ENCODE measurements around the gene SND1. TPM values are rescaled to one million over a fixed set of nuclear protein-coding genes. Genes with fewer than 3 reads are reported as not detected.
"Not testable (repeated sequence)": the region's sequence is repeated elsewhere in the genome, so short reads cannot be mapped to it uniquely, and the experiment has no call there.

The SND1 gene
- total RNA-seq, 4 donors from 2014 or later: 84.2 to 98.8 (median 93.4) TPM

GRCh38 chr7:127831318-127832219 is 179.6 kb downstream of the SND1 start:
- Histone ChIP-seq H3K4me3 (no peak overlapping the region), H3K4me1 (peaks cover 0 to 4% (median 0%) of the 10 kb centered on the region in 3 donors), H3K27ac (no peak overlapping the region), H3K36me3 (no peaks in the 10 kb centered on the region), H3K9me3 (no peaks in the 10 kb centered on the region), H3K27me3 (no peaks in the 10 kb centered on the region)
- DNase-seq: no peak
- TF ChIP-seq CTCF (IDR thresholded peaks at IDR 0.05) (no peak), POLR2A (IDR thresholded peaks at IDR 0.05) (no peak)
- 66 to 72% methylated on average over 5 of the region's 5 CpGs for WGBS, 2 donors
- intact Hi-C loops (cut with DNase I): no loop called here

DNA sequence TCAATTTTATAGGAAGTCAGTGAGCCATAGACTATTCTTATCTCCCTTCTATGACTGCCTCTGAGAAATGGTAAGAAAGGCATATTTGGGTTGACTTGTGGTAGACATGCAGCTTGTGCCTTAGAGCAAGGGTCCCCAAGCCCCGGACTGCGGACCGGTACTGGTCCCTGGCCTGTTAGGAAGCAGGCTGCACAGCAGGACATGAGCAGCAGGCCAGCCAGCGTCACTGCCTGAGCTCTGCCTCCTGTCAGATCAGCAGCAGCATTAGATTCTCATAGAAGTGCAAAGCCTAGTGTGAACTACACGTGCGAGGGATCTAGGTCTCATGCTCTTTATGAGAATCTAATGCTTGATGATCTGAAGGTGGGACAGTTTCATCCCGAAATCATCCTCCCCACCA is 180.6 kb downstream of the SND1 start:
- TF ChIP-seq POLR2A (IDR thresholded peaks at IDR 0.05) (no peak), CTCF (IDR thresholded peaks at IDR 0.05) (no peak)
- no peak overlapping the region for H3K4me3 ChIP-seq
- H3K9me3 ChIP-seq: peaks cover 0 to 3% (median 3%) of the 10 kb centered on the region in 3 donors
- H3K36me3 ChIP-seq: no peaks in the 10 kb centered on the region
- no peak for DNase-seq
- intact Hi-C loops (cut with DNase I): no loop called here
- H3K4me1 ChIP-seq: peaks cover 0 to 4% (median 0%) of the 10 kb centered on the region in 3 donors
- no peaks in the 10 kb centered on the region for H3K27me3 ChIP-seq
- no peak overlapping the region for H3K27ac ChIP-seq
- WGBS, 2 donors: 87 to 93% methylated on average over 7 of the region's 7 CpGs

- DNase-seq: no peak
- TF ChIP-seq CTCF (IDR thresholded peaks at IDR 0.05) (no peak), POLR2A (IDR thresholded peaks at IDR 0.05) (no peak)
- intact Hi-C loops (cut with DNase I): no loop called here
- H3K9me3 ChIP-seq: peaks cover 0 to 8% (median 7%) of the 10 kb centered on the region in 3 donors
- H3K4me1 ChIP-seq: peaks cover 0 to 4% (median 0%) of the 10 kb centered on the region in 3 donors
- H3K4me3 ChIP-seq: no peak overlapping the region
- no peaks in the 10 kb centered on the region for H3K36me3 ChIP-seq
- H3K27me3 ChIP-seq: no peaks in the 10 kb centered on the region
- no peak overlapping the region for H3K27ac ChIP-seq
- WGBS, 2 donors: 61 to 87% methylated on average over 1 of the region's 1 CpG
Observed at GRCh38 chr7:127833641-127834040, 181.6 kb downstream of the SND1 start.

DNA sequence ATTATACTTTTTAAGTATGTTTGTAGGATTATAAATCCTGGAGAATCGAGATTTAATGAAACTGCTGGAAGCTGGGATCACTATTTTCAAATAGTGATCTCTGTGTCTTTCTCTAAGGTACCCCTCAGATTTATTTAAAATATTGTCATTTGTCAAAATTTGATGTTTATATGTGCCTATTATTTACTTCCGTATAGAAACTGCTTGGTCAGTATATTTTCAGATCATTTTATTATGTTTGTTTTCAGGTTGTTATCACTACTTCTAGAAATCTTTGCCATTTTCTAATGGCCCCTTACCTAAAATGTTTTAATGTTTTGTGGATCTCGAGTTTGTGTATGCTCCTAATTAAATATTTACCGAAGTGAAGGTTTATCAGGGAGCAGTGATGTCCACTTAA is 183.7 kb downstream of the SND1 start:
- Histone ChIP-seq H3K4me3 (no peak overlapping the region), H3K36me3 (no peaks in the 10 kb centered on the region), H3K4me1 (peaks cover 0 to 4% (median 0%) of the 10 kb centered on the region in 3 donors), H3K27me3 (no peaks in the 10 kb centered on the region), H3K9me3 (peaks cover 0 to 8% (median 7%) of the 10 kb centered on the region in 3 donors), H3K27ac (no peak overlapping the region)
- intact Hi-C loops (cut with DNase I): no loop called here
- WGBS, 2 donors: 94 to 97% methylated on average over 4 of the region's 4 CpGs
- TF ChIP-seq CTCF (IDR thresholded peaks at IDR 0.05): no peak
- no peak for TF ChIP-seq POLR2A (IDR thresholded peaks at IDR 0.05)
- no peak for DNase-seq

- H3K27ac ChIP-seq; intact Hi-C loops (cut with DNase I); H3K9me3 ChIP-seq; H3K27me3 ChIP-seq; H3K4me3 ChIP-seq; H3K4me1 ChIP-seq; H3K36me3 ChIP-seq; DNase-seq: not testable (repeated sequence)
- WGBS, 2 donors: 89% methylated on average over 7 of the region's 7 CpGs
Observed at GRCh38 chr7:127837816-127838410, 185.9 kb downstream of the SND1 start.

All from esophagus squamous epithelium (tissue), 5 donors.